ENCODE results near the gene AP1B1. TPM values are rescaled to one million over a fixed set of nuclear protein-coding genes. Genes with fewer than 3 reads are reported as not detected.

The AP1B1 gene
- total and polyA plus RNA-seq, 2 of the 13 experiments (the other 11 are each of a cell fraction or from before 2014, with no cell fraction given): 26.6 to 29.7 TPM

DNA sequence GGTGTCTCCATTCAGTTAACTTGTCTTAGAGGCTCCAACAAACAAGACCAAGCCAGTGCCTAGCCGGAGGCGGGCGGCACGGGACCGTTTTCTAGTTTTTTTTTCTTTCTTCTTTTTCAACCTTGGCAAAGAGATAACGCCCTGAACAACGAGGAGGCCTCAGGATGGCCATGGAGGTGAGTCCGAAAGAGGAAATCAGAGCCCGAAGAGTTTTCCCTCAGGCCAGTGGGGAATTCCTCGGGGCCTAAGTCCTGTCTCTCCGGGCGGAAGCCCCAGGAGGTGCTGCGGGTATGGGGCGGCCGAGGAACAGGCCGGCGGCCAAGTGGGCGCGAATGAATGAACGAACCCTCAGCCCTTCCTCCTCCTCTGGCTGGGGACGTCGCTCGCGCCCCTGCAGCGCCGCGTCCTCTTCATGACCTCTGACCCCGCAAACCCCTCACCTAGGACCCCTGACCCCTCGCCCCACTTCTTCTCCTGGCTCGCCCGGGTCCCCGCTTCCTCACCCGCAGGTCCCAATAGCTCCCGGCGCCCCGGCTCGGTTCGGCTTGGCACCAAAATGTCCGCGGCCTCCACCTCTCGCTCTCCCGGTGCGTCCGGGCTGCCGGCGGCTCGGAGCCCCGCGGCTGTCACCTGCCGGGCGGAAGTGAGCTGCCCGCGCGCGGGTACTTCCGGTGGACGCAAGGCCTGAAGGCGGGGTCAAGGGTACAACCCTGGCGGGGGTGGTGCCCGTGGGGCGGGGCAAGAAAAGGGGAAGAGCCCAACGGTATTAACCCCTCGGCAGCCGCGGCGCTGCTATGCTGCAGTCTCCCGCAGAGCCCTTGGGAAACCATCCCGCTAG lies at the start of gene AP1B1 (continued):
- TF ChIP-seq GMEB2 (CRISPR knock-in tag; IDR thresholded peaks at IDR 0.05; ENCODE audit: low read depth) (peak; percentile 78), ZNF563 (CRISPR knock-in tag; IDR thresholded peaks at IDR 0.05) (peak; percentile 61; the same call in 1 of the 2 replicates), HNRNPLL (IDR thresholded peaks at IDR 0.05; ENCODE audit: low read depth, low read length, poor library complexity, severe bottlenecking) (peak; percentile 45), ZNF616 (CRISPR knock-in tag; IDR thresholded peaks at IDR 0.05; ENCODE audit: low read depth) (no peak), HOXA7 (CRISPR knock-in tag; IDR thresholded peaks at IDR 0.05) (no peak), STAT6 (CRISPR knock-in tag; IDR thresholded peaks at IDR 0.05; ENCODE audit: borderline replicate concordance) (0 out of 2 replicates have a peak, but pooled peaks have one; percentile 39), SAP130 (CRISPR knock-in tag; IDR thresholded peaks at IDR 0.05; ENCODE audit: low read depth) (peak; percentile 94), ZNF432 (CRISPR knock-in tag; IDR thresholded peaks at IDR 0.05; ENCODE audit: borderline replicate concordance) (no peak), SOX6 (IDR thresholded peaks at IDR 0.05) (no peak), SOX6 (CRISPR knock-in tag; IDR thresholded peaks at IDR 0.05) (peak; percentile 64), NR0B2 (CRISPR knock-in tag; IDR thresholded peaks at IDR 0.05) (peak; percentile 77; the same call in 1 of the 2 replicates), ZNF569 (CRISPR knock-in tag; IDR thresholded peaks at IDR 0.05; ENCODE audit: borderline replicate concordance) (no peak)
- TF ChIP-seq, protein P1, sequence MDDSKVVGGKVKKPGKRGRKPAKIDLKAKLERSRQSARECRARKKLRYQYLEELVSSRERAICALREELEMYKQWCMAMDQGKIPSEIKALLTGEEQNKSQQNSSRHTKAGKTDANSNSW (CRISPR knock-in tag; IDR thresholded peaks at IDR 0.05; ENCODE audit: borderline replicate concordance): no peak; the same call in 1 of the 2 replicates
- TF ChIP-seq, protein P2, sequence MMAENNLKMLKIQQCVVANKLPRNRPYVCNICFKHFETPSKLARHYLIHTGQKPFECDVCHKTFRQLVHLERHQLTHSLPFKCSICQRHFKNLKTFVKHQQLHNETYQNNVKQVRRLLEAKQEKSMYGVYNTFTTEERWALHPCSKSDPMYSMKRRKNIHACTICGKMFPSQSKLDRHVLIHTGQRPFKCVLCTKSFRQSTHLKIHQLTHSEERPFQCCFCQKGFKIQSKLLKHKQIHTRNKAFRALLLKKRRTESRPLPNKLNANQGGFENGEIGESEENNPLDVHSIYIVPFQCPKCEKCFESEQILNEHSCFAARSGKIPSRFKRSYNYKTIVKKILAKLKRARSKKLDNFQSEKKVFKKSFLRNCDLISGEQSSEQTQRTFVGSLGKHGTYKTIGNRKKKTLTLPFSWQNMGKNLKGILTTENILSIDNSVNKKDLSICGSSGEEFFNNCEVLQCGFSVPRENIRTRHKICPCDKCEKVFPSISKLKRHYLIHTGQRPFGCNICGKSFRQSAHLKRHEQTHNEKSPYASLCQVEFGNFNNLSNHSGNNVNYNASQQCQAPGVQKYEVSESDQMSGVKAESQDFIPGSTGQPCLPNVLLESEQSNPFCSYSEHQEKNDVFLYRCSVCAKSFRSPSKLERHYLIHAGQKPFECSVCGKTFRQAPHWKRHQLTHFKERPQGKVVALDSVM (CRISPR knock-in tag; IDR thresholded peaks at IDR 0.05): 0 out of 2 replicates have a peak, but pooled peaks have one; percentile 45
- TF ChIP-seq, protein P3, sequence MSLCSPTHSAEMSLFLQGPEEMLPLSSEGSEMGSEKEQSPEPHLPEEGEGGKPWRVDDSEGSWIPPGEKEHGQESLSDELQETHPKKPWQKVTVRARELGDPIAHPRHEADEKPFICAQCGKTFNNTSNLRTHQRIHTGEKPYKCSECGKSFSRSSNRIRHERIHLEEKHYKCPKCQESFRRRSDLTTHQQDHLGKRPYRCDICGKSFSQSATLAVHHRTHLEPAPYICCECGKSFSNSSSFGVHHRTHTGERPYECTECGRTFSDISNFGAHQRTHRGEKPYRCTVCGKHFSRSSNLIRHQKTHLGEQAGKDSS (CRISPR knock-in tag; IDR thresholded peaks at IDR 0.05; ENCODE audit: borderline replicate concordance, low read depth): no peak

Measured in HepG2 (cell line).